CD14-positive monocyte (primary cell): ENCODE results near the gene HERPUD1. TPM values are rescaled to one million over a fixed set of nuclear protein-coding genes. Genes with fewer than 3 reads are reported as not detected.
A peak's percentile ranks its signal among the peaks of the same experiment; 100 is the strongest.
"Not testable (repeated sequence)": the region's sequence is repeated elsewhere in the genome, so short reads cannot be mapped to it uniquely, and the experiment has no call there.

Experiments used
- DNase-seq, 3 donors: peaks; one replicate each; pipeline ENCODE4 v3.0.0-alpha.2; 2011 to 2022
- H2AFZ ChIP-seq: 2 replicates; pipeline ENCODE4 v1.6.0; 2012; ENCODE audit warnings: mild to moderate bottlenecking, low read depth, low read length, inconsistent platforms; ENCODE audit not compliant: insufficient read depth, poor library complexity, severe bottlenecking
- H3K27ac ChIP-seq, 2 donors: 1 replicate in 1 of 2; 2 replicates in 1 of 2; pipeline ENCODE4 v1.5.1; 2012 to 2013; ENCODE audit warnings: low read length in 2 of 2, control low read depth in 1 of 2, inconsistent platforms in 1 of 2, low read depth in 1 of 2, mild to moderate bottlenecking in 1 of 2
- H3K27me3 ChIP-seq, 2 donors: one replicate each; pipeline versions ENCODE4 v1.6.0 to v1.6.1; 2011 to 2013; ENCODE audit warnings: low read length in 2 of 2; ENCODE audit not compliant: control insufficient read depth in 2 of 2, insufficient read depth in 2 of 2
- H3K36me3 ChIP-seq, 2 donors: replicated peaks in 1 of 2; 1 replicate in 1 of 2; 2 replicates in 1 of 2; pipeline versions ENCODE4 v1.5.1 to v1.6.1; 2012 to 2013; ENCODE audit warnings: low read length in 2 of 2, control low read depth in 1 of 2, inconsistent platforms in 1 of 2, mild to moderate bottlenecking in 1 of 2; ENCODE audit not compliant: insufficient read depth in 2 of 2, control insufficient read depth in 1 of 2
- H3K4me1 ChIP-seq, 2 donors: 1 replicate in 1 of 2; 2 replicates in 1 of 2; pipeline versions ENCODE4 v1.5.1 to v1.6.1; 2012 to 2013; ENCODE audit warnings: low read length in 2 of 2, control low read depth in 1 of 2, inconsistent platforms in 1 of 2, mild to moderate bottlenecking in 1 of 2, moderate library complexity in 1 of 2; ENCODE audit not compliant: insufficient read depth in 2 of 2, control insufficient read depth in 1 of 2
- H3K4me2 ChIP-seq: replicated peaks from 2 replicates; pipeline ENCODE3; 2012; ENCODE audit warnings: low read length, moderate library complexity, mild to moderate bottlenecking; ENCODE audit not compliant: poor library complexity, severe bottlenecking; ENCODE audit errors: extremely low read depth
- H3K4me3 ChIP-seq, 3 experiments: fragments of 200-600 bp in 1 of 3; sonication (generic) in 1 of 3; replicated peaks in 1 of 3; 1 replicate in 2 of 3; 2 replicates in 1 of 3; pipeline ENCODE4 v1.5.1; 2011 to 2013; ENCODE audit warnings: low read length in 3 of 3, mild to moderate bottlenecking in 3 of 3, control low read depth in 2 of 3, low read depth in 2 of 3, inconsistent platforms in 1 of 3, moderate library complexity in 1 of 3
- H3K79me2 ChIP-seq: 2 replicates; pipeline ENCODE4 v1.6.0; 2012; ENCODE audit warnings: mild to moderate bottlenecking, control low read depth, inconsistent platforms, low read length, moderate library complexity; ENCODE audit not compliant: insufficient read depth
- H3K9ac ChIP-seq: 2 replicates; pipeline ENCODE4 v1.6.0; 2017; ENCODE audit warnings: low read length, mild to moderate bottlenecking; ENCODE audit not compliant: insufficient read depth, poor library complexity, severe bottlenecking
- H3K9me3 ChIP-seq, 2 donors: replicated peaks in 1 of 2; 1 replicate in 1 of 2; 2 replicates in 1 of 2; pipeline versions ENCODE4 v1.5.1 to v1.6.1; 2012 to 2013; ENCODE audit warnings: low read length in 2 of 2, control low read depth in 1 of 2; ENCODE audit not compliant: control insufficient read depth in 1 of 2, insufficient read depth in 1 of 2
- H4K20me1 ChIP-seq: 2 replicates; pipeline ENCODE4 v1.6.0; 2012; ENCODE audit warnings: mild to moderate bottlenecking, low read length, control low read depth, moderate library complexity; ENCODE audit not compliant: insufficient read depth
- H3K27ac Mint-ChIP-seq, 7 donors: one replicate each; pipeline ENCODE4 v1.8.0; 2020; ENCODE audit warnings: mild to moderate bottlenecking in 7 of 7, mixed read lengths in 7 of 7, moderate library complexity in 6 of 7, inconsistent platforms in 2 of 7
- H3K27me3 Mint-ChIP-seq, 3 donors: one replicate each; pipeline ENCODE4 v1.8.0; 2021 to 2022; ENCODE audit warnings: low read depth in 3 of 3, mild to moderate bottlenecking in 3 of 3, mixed read lengths in 3 of 3, moderate library complexity in 3 of 3, inconsistent platforms in 1 of 3
- H3K36me3 Mint-ChIP-seq, 2 donors: one replicate each; pipeline ENCODE4 v1.8.0; 2020; ENCODE audit warnings: mixed read lengths in 2 of 2, inconsistent platforms in 1 of 2, mild to moderate bottlenecking in 1 of 2
- H3K4me1 Mint-ChIP-seq: one replicate; pipeline ENCODE4 v1.8.0; 2020; ENCODE audit warnings: mild to moderate bottlenecking, mixed read lengths
- H3K4me3 Mint-ChIP-seq, 2 donors: one replicate each; pipeline ENCODE4 v1.8.0; 2020; ENCODE audit warnings: mild to moderate bottlenecking in 2 of 2, mixed read lengths in 2 of 2, moderate library complexity in 1 of 2
- H3K9me3 Mint-ChIP-seq, 7 donors: one replicate each; pipeline ENCODE4 v1.8.0; 2020 to 2022; ENCODE audit warnings: mixed read lengths in 7 of 7, mild to moderate bottlenecking in 6 of 7, moderate library complexity in 6 of 7, inconsistent platforms in 2 of 7
- CTCF ChIP-seq: fragments of 200-600 bp; IDR thresholded peaks from one replicate; pipeline ENCODE4 v1.8.0; 2022; ENCODE audit warnings: antibody characterized with exemption, mild to moderate bottlenecking
- WGBS: methylation state at CpG from one replicate; pipeline ENCODE4 v1.1.5; 2013; ENCODE audit warnings: missing lambda C conversion rate; ENCODE audit not compliant: insufficient coverage; 5-methylcytosine and 5-hydroxymethylcytosine counted together
- intact Hi-C, 2 donors: fragments of 100-400 bp; cut with micrococcal nuclease; formaldehyde crosslinking; loops; one replicate each; pipeline versions ENCODE4 v1.15.0 to v1.15.1; 2023
- polyA plus RNA-seq, 3 donors: library from polyadenylated mRNA; depleted of rRNA in 1 of 3; unstranded in 2 of 3; stranded (reverse) in 1 of 3; fragments of 300-500 nt in 2 of 3; fragments of >200 nt in 1 of 3; fragmentation: Illumina TruSeq in 2 of 3; gene quantifications; 1 replicate in 2 of 3; 2 replicates in 1 of 3; pipeline ENCODE4 v1.2.3, GENCODE V29; 2012 to 2021

The HERPUD1 gene
- polyA plus RNA-seq, 3 donors: 179 to 454 (median 186) TPM

DNA sequence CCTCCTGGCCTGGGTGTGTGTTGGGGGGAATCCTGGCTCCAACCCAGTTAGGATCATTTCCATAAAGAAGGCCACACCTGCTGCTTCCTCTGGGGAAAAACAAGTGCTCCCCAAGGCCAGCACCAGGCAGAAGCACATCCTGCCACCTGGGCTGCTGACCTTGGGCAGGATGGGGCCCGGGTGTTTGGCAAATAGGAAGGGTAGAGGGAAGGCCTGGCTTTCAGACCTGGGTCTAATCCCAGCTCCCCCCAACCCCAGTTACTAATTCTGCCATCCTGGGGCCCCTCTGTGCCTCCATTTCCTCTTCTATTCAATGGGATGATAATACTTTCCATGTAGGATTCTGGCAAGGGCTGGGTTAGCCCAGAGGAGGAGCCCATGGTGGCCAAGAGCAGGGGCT is 54.4 kb downstream of the HERPUD1 start:
- no peaks in the 10 kb centered on the region for H3K27me3 ChIP-seq
- Mint-ChIP-seq H3K36me3 (peaks cover 36 to 44% of the 10 kb centered on the region in 2 donors), H3K27ac (peak overlapping the region in 6 of 7 donors; percentile 36 to 75 (median 42)), H3K9me3 (no peaks in the 10 kb centered on the region), H3K4me3 (no peak overlapping the region), H3K4me1 (peaks cover 78% of the 10 kb centered on the region), H3K27me3 (peaks cover 0 to 4% (median 2%) of the 10 kb centered on the region in 3 donors)
- H2AFZ ChIP-seq: no peak overlapping the region
- peaks cover 51% of the 10 kb centered on the region for H3K79me2 ChIP-seq
- peak overlapping the region; percentile 22 for H3K4me2 ChIP-seq
- H3K9me3 ChIP-seq: no peaks in the 10 kb centered on the region
- no peak overlapping the region for H3K4me3 ChIP-seq
- peak overlapping the region; percentile 22 for H3K9ac ChIP-seq
- peak overlapping the region; percentile 24 to 72 for H3K27ac ChIP-seq
- TF ChIP-seq CTCF: no peak
- peaks cover 14% of the 10 kb centered on the region for H4K20me1 ChIP-seq
- WGBS: no CpG with 5 or more reads among the region's 1 CpG
- DNase-seq: no peak
- H3K36me3 ChIP-seq: peaks cover 6 to 24% of the 10 kb centered on the region in 2 donors
- H3K4me1 ChIP-seq: peaks cover 56 to 62% of the 10 kb centered on the region in 2 donors
- intact Hi-C loops: no loop called here

DNA sequence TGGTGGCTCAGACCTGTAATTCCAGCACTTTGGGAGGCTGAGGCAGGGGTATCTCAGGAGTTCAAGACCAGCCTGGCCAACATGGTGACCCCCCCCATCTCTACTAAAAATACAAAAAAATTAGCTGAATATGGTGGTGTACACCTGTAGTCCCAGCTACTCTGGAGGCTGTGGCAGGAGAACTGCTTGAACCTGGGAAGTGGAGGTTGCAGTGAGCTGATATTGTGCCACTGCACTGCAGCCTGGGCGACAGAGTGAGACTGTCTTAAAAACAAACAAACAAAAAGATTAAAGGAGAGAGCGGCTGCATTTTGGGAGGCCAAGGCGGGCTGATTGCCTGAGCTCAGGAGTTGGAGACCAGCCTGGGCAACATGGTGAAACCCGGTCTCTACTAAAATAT is 55.0 kb downstream of the HERPUD1 start:
- not testable (repeated sequence) for H3K4me3 ChIP-seq, H3K9me3 Mint-ChIP-seq
- H3K36me3 Mint-ChIP-seq: peaks cover 34 to 40% of the 10 kb centered on the region in 2 donors

More for the DNA sequence above, 55.0 kb downstream of the HERPUD1 start:
- DNase-seq, H3K27me3 Mint-ChIP-seq, H3K9ac ChIP-seq, H3K4me2 ChIP-seq, H3K9me3 ChIP-seq, H2AFZ ChIP-seq, intact Hi-C loops, H3K27me3 ChIP-seq, H3K27ac ChIP-seq: not testable (repeated sequence)
- Mint-ChIP-seq H3K4me1 (peaks cover 79% of the 10 kb centered on the region), H3K27ac (peak overlapping the region in 3 of 7 donors; percentile 27 to 55 (median 41)), H3K4me3 (peak overlapping the region in 1 of 2 donors; percentile 31)
- peaks cover 19% of the 10 kb centered on the region for H4K20me1 ChIP-seq
- H3K36me3 ChIP-seq: peaks cover 6 to 19% of the 10 kb centered on the region in 2 donors
- peaks cover 56% of the 10 kb centered on the region for H3K79me2 ChIP-seq
- peaks cover 60 to 68% of the 10 kb centered on the region in 2 donors for H3K4me1 ChIP-seq
- WGBS: 96% methylated on average over 4 of the region's 4 CpGs
